Cardiac fibroblast (primary cell): ENCODE data around the gene DGKD.

ENCODE experiments used
- DNase-seq, 2 donors: peaks; one replicate each; pipeline versions ENCODE4 v3.0.0 to v3.0.0-alpha.2; 2010; ENCODE audit warnings: low read depth in 2 of 2
- H3K4me3 ChIP-seq, 2 donors: replicated peaks in 1 of 2; 1 replicate in 1 of 2; 2 replicates in 1 of 2; pipeline ENCODE4 v1.5.1; 2011; ENCODE audit warnings: low read depth in 2 of 2, low read length in 2 of 2, mild to moderate bottlenecking in 2 of 2, moderate library complexity in 1 of 2
- CTCF ChIP-seq: IDR thresholded peaks from one replicate; pipeline ENCODE4 v1.5.1; 2011; ENCODE audit warnings: low read depth, mild to moderate bottlenecking, low read length, inconsistent platforms

DGKD gene

DNA sequence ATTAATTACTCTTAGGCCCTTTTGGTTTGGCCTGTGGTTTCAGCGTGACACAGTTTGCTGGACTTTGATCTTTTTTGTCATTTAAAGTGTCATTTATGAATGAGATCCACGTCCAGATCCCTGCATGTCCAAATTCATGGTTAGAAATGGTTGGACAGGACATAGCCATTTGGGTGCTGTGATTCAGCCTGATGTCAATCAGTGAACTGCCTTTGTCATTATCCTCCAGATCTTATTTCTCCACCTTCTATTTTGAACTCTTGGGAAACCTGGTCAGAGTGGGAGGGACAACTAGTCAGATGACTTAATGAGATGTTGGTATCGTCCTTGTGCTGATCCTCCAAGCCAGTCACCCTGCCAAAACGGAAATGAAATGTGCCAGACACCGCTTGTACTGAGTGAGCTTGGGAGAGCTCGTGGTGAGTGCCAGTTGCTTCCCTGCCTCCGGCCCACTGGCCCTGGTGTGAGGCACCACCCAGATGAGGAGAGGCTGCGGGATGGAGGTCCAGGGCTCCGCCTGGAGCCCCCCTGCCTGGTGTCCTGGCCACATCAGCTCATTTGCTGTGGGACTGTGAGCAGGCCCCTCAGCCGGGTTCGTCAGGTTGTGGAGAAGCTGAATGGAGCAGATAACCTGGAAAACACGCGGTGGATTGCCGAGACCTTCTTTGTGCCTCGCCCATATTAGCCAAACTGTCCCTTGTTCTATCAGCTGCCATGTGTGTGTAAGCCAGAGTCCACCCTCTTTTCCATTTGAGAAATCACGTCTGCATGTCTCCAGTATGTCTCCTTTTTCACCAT, 70.1 kb downstream of the DGKD start:
- no peak for TF ChIP-seq CTCF
- DNase-seq = peak in 1 of 2 donors; percentile 48
- H3K4me3 ChIP-seq = no peak overlapping the region

DNA sequence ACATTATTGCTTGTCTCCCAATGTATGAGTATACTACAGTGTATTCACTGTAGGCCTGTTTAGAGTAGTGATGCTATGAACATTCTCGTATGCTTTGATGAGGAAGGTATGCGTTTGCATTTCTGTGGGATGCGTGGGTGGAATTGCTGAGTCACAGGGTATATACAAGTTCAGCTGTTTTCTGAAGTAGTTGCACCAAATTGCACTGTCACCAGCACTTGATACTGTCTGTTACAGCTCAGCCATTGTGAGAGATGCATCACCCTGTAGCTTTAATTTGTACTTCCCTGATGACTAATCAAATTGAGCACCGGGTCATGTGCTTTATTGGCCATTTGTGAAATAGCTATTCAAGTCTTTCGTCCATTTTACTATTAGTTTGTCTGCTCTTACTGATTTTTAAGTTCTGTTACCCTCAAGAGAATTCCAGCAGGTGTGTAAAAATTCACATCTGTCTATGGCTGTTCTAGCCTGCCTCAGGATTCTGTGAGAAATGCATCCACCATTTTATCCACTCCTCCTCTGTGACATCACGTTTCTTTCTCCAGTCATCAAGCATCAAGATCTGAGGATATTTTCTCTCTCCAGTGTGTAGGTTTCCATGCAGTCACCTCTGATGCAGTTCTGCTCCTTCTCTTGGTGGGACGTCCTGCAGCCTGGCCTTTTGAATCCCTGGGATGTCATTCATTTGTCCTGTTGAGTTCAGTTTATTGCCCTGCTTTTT, 72.5 kb downstream of the DGKD start:
- no peak overlapping the region for H3K4me3 ChIP-seq
- DNase-seq = peak; percentile 49 to 92
- no peak for TF ChIP-seq CTCF

DNA sequence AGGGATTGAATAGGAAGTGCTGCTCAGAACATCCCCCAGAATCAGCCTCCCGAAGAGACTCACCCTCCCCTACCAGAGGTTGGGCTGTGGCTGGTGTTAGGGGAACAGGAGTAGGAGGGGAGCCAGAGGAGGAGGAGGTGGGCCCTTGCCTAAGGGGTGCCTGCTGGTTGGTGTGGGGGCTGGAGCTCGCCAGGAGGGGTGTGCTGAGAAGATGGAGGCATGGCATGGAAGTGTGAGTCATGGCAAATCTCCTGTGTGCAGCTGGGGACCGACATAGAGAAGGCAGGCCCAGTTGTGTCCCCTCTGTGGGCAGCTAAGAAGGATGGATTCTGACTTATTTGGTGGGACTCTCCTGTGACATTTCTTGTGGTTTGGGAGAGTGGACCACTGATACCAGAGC, 73.7 kb downstream of the DGKD start:
- H3K4me3 ChIP-seq = no peak overlapping the region
- no peak for TF ChIP-seq CTCF
- no peak for DNase-seq

DNA sequence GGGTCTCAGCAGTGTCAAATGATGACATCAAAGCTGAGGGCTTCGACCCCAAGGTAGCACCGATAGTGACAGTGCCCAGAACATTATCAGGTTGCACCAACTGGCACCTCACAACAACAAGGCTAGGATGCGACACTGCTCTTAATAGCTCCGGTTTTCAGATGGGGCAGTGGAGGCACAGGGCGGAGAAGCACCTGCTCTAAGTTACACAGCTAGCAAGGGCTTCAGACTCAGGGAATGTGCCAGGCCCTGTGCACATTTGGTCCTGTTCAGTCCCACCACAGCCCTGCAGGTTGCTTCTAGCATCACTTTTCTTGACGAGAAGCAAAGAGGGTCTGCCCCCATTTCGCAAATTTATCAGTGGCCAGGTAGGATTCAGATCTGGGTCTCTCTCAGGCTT, 74.1 kb downstream of the DGKD start:
- no peak for TF ChIP-seq CTCF
- H3K4me3 ChIP-seq = no peak overlapping the region
- DNase-seq = no peak

DNA sequence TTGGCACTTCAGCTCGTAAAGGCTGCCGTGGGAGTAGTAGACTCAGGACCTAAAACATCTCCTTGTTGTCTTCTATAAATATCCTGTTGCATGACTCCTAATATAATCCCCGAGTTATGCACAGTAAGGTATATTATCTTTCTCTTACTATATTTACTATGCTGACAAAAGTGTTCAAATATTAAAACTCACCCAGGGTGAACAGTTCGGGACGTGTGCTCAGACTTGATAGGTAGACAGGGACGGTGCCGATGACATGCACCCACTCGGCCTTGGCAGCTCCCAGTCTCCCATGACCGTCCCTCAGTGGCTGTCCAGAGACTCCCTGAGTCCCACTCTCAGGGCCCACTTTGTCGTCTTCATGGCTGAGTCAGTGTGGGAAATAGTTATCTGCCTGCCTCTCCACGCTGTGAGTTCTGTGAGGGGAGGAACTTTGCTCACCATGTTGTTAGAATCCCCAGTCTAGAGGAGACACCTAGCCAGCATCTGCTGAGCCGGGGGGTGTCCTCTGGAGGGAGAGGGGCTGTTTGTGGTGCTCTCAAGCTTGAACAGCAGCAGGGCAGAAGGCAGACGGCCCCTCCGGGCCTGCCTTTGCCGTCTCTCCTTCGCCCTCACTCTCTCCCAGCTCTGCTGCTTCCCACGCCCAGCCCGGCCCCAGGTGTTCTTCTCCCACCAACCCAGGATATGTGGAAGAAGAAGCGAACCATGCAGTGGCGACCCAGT, 75.0 kb downstream of the DGKD start:
- no peak for TF ChIP-seq CTCF
- H3K4me3 ChIP-seq = no peak overlapping the region
- no peak for DNase-seq

GRCh38 chr2:233430081-233430480, 75.8 kb downstream of the DGKD start:
- no peak overlapping the region for H3K4me3 ChIP-seq
- no peak for TF ChIP-seq CTCF
- DNase-seq = peak; percentile 57 to 71
